ENCODE data around the gene GOLGA1.

GOLGA1 gene

DNA sequence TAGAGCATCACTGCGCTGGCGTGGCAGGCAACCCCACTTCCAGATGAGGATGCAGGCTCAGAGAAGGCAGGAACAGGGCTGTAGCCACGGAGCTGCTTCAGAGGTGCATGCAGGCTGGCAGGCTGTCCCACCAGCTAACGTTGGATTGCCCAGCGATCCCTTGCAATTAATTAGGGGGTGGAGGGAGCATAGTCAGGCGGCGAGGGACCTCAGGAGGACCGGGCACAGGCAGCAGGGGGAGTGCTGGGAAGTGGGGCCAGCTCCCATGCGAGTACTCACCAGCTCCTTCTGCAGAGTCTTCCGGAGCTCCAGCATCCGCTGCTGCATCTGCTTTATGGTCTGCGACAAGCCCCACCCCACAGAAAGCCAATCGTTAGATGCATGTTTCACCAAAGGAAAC, 58.7 kb downstream of the GOLGA1 start:
- DNase-seq: no peak

DNA sequence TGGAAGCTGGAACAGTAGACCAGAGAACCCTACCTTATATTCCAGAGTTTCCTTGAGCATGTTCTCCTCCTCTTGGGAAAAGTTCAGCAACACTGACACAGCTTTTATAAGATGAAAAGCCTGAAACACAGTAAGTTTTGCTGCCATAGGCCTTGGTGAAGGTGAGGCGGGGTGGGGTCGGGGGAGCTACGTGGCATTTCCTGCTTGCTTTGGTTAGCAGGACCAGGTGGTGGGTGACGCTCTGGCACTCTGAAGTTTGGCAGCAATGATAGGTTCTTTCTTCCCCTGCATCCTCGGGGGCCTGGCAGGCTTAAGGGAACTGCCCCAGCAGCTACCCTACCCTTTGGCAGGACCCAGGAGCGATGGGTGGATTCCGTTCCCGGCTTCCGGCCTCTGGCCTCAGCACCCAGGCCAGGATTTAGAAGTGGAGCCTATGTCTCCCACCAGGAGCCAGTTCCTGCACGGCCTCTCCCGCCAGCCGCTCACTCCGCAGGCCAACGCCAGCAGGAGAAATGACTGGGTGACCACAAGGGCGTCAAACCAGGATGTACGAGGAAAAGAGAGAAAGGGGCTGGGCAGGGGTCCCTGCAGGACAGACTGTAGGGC, 59.6 kb downstream of the GOLGA1 start:
- DNase-seq: no peak

DNA sequence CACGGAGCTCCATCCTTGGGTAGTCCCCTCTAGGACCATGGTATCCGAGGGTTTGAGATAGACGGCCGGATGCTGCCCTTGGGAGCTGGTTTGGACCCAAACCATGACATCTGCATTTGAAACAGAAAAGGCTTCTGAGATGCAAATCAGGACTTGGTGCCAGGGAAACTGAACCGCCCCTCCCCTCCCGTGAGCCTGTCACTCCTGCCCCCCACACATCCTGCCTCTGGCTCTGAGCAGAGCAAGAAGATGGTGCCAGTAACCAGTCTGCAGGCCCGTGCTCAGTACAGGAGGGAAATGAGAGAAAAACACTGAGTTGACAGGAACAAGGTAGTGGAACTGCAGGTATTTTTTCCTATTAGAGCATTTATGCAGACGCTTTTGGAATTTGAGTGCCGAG, 60.4 kb downstream of the GOLGA1 start:
- DNase-seq: no peak

DNA sequence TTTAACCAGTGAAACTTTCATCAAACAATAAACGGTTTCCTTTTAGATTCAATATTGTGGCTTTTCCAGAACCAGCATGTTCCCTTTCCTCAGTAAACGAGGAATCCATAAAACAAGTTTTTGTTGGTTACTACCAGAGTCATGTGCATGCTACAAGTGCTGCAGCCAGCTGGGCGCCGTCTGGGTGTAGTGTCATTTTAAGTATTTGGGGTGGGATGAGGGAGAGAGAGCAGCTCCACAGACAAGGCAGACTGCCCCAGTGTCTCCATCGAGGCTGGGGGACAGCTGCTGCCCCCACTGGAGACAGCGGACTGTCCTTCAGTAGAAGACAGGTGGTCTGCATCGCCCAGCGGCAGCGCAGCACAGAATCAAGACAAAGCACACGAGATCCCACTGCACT, 61.7 kb downstream of the GOLGA1 start:
- no peak for DNase-seq

DNA sequence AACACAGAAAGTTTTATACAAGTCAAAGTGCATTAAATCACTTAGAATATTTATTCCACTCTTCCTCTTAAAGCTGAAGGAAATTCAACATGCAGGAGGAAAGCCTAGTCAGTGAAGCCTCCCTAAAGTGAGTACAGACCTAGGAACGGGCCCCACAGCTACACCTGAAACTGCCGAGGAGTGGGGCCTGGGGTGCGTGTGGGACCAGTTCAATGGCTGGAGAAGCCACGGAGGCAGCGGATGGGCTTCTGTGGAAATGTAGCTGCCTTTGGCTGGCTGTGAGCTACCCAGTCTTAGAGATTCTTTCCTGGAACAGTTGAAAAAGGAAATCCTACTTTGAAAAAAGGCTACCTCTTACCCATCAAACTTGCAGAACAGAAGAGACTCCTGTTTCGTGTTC, 62.4 kb downstream of the GOLGA1 start:
- DNase-seq: no peak

DNA sequence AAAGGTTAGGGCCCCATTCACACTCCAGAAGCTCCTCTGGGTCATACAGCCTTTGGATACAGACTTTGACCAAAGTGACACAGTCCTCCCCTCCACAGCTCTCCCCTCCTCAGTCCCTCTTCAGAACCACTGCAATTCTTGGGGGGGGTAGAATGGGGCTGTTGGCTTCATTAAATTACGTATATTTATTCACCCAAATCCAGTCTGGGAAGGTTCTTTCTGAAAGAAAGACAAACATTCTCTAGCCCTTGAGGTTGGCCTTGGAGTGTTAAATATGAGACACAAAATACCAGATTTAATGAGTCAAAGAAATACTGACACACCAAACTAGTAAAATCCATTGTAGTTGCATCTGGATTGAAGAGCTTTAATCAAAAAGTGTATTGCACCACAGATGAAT, 62.9 kb downstream of the GOLGA1 start:
- DNase-seq: no peak

DNA sequence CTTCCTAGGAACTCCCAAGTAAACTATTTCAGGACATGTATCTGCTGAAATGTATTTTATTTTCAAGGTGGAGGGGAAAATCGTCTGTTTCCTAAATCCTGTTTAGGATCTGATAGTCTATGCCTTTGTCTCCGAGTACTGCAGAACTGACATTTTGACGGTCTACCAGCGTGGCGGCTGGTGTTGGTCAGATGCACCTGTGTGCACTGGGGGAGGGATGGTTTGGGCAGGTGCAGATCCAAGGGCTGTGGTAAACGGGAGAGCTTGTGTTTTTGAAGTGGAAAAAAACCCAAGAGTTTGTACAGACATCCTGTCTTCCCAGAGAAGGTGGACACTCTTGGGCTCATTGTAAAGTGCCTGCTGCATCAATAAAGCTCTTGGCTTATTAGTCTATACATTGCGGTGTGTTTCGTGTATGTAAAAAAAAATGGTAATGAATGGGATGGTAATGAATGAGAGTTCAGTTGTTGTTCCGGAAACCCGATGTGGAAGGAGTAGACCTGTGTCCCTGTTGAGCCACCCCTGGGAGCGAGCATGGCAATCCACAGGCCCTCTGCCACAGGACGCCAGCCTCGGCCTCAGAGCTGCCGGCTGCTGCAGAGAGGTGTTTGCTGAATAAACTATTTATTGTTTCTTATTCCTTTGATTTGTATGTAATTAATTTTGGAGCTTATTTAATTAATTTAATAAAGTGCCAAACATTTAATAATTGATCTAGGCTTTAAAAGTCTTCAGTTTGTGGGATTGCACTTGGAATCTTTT, 63.7 kb downstream of the GOLGA1 start:
- no peak for DNase-seq

DNA sequence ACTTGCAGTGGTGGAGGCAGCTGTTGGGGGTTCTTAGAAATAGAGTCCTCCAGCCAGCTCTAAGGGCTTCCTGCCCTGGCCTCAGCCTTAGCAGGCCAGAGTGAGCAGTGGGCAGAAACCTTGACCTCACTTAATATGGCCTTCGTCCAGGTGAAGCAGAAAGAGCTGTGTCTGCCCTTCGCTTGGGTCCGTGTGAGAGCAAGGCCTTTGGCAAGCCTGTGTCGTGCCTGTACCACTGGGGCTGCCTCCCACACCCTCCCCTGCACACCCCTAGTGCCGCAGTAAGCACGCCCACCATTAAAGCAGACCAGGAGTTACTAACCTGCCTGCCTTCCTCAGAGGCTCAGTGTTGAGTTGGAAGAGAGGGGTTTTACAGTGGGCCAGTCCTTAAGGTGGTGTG, 65.4 kb downstream of the GOLGA1 start:
- DNase-seq: no peak

DNA sequence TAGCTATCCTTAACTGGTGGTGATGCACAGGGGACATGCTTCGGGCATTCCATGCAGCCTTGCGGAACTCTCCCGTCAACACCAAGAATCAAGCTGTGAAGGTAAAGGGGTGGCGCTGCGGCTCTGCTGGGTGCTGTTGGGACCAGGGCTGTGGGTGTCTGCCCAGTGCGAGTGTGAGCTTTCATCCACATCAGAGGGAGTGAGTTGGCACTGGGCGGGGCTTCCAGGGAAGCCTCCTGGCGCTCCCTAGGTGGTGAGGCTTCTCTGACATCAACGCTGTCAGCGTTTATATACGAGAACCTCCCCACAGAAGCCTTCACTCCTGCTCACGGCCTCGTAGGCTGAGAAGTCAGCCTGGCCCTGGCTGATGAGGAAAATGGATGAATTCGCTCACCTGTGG, 67.2 kb downstream of the GOLGA1 start:
- DNase-seq: no peak

DNA sequence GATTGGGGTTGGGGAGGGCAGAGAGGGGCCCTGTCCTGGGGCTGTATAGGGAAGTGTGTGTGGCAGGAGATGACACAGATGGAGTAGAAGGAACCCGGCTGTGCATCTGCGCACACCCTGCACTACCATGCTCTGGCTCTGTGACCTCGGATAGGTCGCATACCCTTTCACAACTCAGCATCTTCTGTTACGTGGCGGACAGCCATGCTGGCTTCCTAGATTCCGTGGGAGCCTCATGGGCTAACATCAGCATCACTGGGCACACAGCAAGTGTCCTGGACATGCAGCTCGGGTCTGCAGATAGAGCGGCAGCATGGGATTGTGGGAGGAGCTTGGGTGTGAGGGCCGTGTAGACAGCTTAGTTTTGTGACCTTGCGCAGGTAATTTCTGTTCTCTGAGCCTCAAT, 69.7 kb downstream of the GOLGA1 start:
- DNase-seq: no peak

DNA sequence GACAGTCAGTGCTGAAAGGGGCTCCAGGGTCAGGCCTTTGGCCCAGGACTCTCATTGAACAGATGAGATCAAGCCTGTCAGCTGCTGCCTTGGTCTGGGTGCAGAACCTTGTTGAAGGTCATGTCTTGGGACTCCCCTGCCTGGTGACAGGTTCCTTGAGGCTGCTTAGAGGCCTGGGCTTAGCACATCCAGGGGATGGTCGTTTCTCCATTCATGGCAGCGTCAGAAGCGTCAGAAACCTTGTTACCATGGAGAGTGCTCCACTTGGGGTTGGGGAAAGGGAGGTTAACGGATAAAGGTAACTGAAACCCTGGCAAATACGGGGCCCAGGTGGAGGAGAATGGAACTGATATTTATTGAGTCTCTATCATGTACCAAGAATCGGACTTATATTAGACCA, 70.2 kb downstream of the GOLGA1 start:
- no peak for DNase-seq

DNA sequence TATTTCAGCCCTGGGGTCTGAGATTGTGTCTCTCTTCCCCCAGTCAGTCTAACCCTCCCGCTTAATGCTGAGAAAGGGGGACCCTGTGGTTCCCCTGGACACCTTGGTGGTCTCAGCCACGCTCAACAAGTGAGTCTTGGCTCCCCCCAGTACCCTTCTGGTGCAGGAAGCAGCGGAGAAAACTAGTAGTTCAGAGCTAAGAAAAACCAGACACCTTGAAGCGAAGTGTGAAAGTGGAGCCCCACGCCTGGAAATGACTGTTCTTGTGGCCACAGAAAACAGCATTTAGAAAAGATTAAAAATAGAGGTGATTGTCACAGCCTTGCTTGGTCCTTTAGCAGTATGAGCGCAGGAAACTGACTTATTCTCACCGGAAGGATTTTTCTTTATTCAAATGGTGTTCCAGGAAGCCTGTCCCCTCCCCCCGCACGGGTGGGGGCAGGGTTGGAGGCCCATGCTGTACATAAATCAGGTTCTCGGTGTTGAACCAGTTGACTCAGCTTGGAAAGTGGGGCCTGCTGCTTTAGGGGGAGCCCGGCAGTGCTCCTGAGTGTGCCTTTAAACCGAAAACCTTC, 70.8 kb downstream of the GOLGA1 start:
- DNase-seq: peak; percentile 34

DNA sequence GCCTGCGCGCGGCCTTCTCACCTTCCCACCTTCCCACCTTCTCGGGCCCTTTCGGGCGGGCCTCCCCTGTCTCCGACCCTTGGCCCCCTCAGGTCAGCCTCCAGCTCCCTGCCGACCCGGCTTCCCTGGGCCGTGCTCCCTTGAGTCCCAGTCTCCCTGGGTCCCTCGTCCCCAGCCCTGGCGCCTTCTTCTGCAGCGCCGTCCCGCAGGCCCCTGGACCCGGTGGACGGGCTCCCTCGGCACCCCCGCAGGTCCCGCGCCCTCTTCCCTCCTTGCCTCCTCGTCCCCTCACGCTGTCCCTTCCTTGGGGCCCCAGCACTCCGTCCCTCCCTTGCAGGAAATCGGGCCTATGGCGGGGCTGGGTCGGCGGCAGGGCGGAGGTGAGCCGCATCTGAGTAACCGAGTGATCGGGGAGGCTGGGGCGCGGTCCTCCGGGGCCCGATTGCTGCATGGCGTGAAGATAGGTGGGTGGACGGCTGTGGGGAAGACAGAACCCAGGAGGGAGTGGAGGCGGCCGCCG, 71.4 kb downstream of the GOLGA1 start:
- peak; percentile 25 for DNase-seq

DNA sequence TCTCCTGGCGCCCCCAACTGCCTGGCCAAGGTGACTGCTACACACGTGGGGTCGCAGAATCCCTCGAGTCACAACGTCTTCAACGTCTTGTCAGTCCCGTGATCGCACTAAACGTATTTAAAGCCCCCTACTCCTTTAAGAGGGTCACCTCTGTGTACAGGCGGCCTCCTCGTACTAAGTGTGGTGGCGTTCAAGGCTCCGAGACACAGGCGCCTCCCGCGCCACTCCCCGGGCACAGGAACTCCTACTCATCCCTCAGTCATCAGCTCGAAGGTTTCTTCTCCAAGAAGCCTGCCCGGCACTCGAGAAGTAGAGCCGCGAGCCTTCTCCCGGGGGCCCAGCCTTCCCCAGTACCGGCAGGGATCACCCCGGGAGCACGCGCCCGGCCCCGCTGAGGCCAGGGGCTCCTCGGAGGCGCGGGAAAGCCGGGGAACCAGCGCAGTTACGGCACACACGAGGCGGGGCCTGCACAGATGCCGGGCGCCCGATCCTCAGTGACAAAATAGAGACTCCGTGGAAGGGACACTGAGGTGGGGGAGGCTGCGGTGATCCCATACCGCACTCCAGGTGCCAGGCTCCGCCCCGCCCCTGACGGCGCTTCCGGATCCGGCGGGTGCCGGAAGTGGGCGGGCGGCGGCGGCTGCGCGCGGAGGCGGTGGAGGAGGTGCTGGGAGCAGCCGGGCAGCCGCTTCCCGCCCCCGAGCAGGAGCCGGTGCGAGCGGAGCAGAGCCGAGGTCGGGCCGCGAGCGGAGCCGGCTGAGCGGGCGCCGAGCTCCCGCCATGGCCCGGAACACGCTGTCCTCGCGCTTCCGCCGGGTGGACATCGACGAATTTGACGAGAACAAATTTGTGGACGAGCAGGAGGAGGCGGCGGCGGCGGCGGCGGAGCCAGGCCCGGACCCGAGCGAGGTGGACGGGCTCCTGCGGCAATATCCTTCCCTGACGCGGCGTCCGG, 72.1 kb downstream of the GOLGA1 start:
- DNase-seq: peak; percentile 82

DNA sequence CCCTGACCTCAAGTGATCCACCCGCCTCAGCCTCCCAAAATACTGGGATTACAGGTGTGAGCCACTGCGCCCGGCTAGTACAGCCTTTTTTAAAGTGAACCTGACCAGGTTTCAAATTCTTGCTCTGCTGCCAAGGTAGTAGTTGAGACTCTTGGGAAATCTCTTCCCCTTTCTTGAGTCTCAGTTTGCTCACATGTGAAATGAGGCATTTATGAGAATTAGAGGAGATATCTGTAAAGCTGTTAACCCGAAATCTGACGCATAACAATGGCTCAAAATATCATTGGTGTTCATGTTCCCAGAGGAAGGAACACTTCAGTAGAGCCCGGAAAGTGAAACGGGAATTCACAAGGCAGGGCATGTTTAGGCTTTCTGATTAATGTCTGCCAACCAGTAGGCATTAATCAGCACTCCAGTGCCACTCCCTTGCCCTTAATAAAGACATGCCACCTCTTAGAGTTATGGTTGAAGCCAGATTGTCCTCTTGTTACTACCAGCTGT, 77.5 kb downstream of the GOLGA1 start:
- DNase-seq: no peak

DNA sequence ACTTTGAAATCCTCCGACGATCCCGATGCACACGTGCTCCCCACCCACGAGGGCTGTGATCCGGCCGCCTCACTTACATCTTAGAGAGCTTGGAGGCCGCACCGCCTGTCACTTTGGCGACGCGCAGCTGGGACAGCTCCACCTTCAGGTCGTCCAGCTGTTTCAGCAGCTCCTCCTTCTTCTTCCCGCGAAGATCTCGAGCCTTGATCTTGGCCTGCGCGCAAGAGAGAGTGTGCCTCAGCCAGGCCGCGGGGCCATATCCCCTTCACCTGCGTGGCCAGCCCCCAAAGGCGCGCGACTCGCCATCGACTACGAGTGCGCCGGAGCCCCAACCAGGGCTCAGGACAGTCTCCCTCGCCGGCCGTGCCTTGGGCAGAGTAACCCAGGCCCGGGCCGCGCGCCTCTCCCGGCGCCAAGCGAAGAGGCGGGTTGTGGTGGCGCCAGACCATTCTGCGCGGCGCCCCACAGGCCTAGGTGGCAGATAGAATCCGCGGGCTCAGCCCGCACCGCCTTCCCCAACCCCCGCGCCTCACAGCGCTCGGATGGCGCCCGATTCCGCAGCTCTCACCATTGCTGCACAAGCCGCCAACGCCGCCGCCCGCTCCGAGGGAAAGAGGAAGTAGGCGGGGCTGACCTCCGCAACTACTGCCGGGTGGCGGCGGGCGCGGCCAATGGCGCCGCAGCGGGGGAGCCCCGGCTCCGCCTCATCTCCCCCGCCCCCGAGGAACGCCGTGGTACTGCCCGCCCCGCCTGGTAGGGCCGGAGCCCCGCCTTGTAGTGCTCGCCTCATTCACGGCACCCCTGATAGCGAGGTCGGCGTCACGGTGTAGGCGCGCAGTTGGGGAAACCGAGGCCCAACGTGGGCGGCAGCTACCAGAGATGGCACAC, 79.3 kb downstream of the GOLGA1 start, which contains the start of the genes ARPC5L and RPL35:
ARPC5L (plus strand) TSS at position 789 of the 888 bp plus-strand sequence. CDS start 7,161 bp downstream, outside the sequence.
RPL35 (minus strand) TSS at position 616 of the 888 bp plus-strand sequence; CDS start at position 571, 45 bp downstream.
- DNase-seq: peak; percentile 93

DNA sequence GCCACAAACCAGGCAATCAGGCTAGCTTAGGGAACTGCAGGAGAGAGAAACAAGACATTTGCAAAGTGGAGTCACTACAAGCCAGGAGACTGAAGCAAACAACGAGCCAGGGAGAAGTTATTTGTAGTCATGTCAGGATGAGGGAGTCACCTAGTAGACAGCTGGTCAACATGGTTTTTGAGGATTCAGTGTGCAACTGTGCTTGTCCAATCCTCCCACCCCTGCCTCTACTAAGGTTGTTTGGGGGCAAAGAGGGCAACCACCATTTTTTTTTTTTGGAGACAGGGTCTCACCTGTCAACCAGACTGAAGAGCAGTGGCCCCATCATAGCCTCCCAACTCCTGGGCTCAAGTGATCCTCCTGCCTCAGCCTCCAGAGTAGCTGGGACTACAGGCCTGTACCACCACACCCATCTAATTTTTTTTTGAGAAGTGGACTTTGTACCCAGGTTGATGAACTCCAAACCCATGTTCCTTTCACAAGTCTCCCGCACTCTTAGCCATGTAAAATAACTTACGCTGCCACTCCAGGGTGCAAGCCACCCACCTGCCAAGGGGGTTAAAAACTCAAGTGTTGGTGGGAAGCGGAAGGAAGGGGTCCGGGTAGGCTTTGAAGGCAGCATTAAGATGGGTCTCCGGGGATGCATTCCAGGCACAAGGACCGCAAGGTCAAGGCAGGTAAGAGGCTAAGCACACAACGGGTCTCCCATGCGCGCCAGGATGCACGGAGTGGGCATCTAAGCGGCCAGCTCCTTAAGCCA, 80.1 kb downstream of the GOLGA1 start:
- no peak for DNase-seq

DNA sequence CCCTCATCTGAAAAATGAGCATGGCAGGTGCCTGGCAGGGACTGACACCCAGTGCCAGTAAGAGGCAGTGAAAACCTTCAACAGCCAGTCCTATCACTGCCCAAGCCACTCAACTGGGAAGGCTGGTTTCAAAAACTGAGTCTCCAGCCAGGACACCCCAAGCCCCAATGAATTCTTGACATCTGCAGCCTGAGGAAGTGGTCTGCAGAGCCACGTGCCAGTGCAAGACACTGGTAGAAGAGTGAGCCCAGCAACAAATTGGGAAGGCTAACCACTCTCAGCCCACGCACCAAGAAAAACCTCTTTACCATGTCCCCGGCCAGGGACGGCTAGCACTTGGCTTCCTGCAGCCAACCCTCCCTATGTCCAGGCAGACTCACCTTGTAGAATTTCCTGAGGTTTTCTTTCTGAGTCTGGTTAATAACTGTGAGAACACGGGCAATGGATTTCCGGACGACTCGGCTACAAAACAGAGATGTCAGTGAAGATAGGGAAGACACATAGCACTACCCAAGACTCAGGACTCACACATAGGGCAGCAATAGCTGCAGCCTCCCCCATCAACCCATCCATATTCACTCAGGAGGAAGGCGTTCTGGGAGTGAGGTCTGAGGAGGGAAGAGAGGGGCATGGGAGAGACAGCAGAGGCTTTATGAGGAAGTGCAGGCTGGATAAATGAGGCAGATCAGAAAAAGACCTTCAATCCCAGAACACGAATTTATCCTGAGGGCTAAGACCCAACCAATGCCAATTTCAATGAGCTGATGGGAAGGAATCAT, 80.9 kb downstream of the GOLGA1 start:
- no peak for DNase-seq

DNA sequence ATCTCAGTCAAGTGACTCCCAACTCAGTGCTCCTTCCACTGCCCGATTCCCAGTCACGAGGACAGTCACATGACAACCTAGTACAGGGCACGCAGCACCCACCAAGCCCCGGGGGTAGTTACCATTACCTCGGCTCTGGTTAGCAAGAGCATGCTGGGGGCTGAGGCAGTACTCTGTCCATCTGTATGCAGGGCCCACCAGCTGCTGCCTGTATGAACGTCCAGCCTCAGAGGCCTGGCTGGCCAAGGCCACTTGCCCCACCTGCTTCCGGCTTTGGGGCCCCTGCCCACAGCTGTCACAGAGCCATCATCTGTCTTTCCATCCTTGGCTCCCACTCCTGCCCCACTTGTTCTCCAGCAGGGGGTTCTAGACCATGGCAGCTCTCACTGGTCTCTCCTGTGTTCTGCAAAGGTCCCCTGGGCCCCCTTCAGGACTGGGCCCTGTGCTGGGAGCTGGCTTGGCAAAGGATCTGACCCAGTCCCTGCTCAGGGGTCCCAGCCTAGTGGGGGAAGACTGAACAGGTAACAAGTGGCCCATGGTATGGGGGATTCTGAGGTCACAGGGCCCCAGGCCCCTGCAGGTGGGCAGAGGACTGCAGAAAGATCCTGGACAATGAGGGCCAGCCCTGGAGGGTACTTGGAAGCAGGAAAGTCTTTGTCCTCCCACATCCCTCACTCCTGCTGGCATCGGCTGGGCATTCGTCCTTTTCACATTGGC, 82.4 kb downstream of the GOLGA1 start:
- no peak for DNase-seq

Measured in fibroblast of skin of back (primary cell).